Astrocyte (in vitro differentiated cells and primary cell): ENCODE results near the gene SAMHD1. TPM values are rescaled to one million over a fixed set of nuclear protein-coding genes. Genes with fewer than 3 reads are reported as not detected.
"Not testable (repeated sequence)": the region's sequence is repeated elsewhere in the genome, so short reads cannot be mapped to it uniquely, and the experiment has no call there.

Experiments used
- DNase-seq: peaks from one replicate; pipeline ENCODE4 v3.0.0-alpha.2; 2010; ENCODE audit warnings: low read depth
- FAIRE-seq: peaks from 2 replicates; lab custom pipeline; 2011; peaks lifted over from hg19 to GRCh38; lab: Jason Lieb, UNC
- H2AFZ ChIP-seq: 2 replicates; pipeline ENCODE4 v1.6.0; 2012; ENCODE audit warnings: low read depth, low read length, inconsistent platforms
- H3K27ac ChIP-seq: 2 replicates; pipeline ENCODE4 v1.5.1; 2011; ENCODE audit warnings: low read depth, low read length, inconsistent platforms
- H3K27me3 ChIP-seq: 2 replicates; pipeline ENCODE4 v1.6.0; 2011; ENCODE audit warnings: low read length, inconsistent platforms; ENCODE audit not compliant: insufficient read depth
- H3K36me3 ChIP-seq: 2 replicates; pipeline ENCODE4 v1.5.1; 2011; ENCODE audit warnings: low read length, inconsistent platforms; ENCODE audit not compliant: insufficient read depth
- H3K4me1 ChIP-seq: 2 replicates; pipeline ENCODE4 v1.5.1; 2011; ENCODE audit warnings: low read length, inconsistent platforms; ENCODE audit not compliant: insufficient read depth
- H3K4me2 ChIP-seq: 2 replicates; pipeline ENCODE4 v1.6.0; 2012; ENCODE audit warnings: low read length, inconsistent platforms
- H3K4me3 ChIP-seq: 2 replicates; pipeline ENCODE4 v1.5.1; 2011; ENCODE audit warnings: low read depth, mild to moderate bottlenecking, low read length, inconsistent platforms; ENCODE audit not compliant: insufficient read depth
- H3K79me2 ChIP-seq: 2 replicates; pipeline ENCODE4 v1.6.0; 2012; ENCODE audit warnings: mild to moderate bottlenecking, low read length, inconsistent platforms; ENCODE audit not compliant: insufficient read depth
- H3K9ac ChIP-seq: 2 replicates; pipeline ENCODE4 v1.6.0; 2012; ENCODE audit warnings: mild to moderate bottlenecking, low read length, inconsistent platforms
- H3K9me3 ChIP-seq: 2 replicates; pipeline ENCODE4 v1.5.1; 2012; ENCODE audit warnings: low read depth, mild to moderate bottlenecking, low read length, inconsistent platforms; ENCODE audit not compliant: insufficient read depth
- H4K20me1 ChIP-seq: 2 replicates; pipeline ENCODE4 v1.6.0; 2012; ENCODE audit warnings: low read length, inconsistent platforms; ENCODE audit not compliant: insufficient read depth
- H3K27ac Mint-ChIP-seq: one replicate; pipeline ENCODE4 v1.8.0; 2021; ENCODE audit warnings: mild to moderate bottlenecking, mixed read lengths; ENCODE audit not compliant: unreplicated experiment
- H3K27me3 Mint-ChIP-seq: one replicate; pipeline ENCODE4 v1.8.0; 2021; ENCODE audit warnings: low read depth, mixed read lengths; ENCODE audit not compliant: unreplicated experiment
- H3K36me3 Mint-ChIP-seq: one replicate; pipeline ENCODE4 v1.8.0; 2021; ENCODE audit warnings: low read depth, mixed read lengths; ENCODE audit not compliant: unreplicated experiment
- H3K4me1 Mint-ChIP-seq: one replicate; pipeline ENCODE4 v1.8.0; 2021; ENCODE audit warnings: low read depth, mixed read lengths; ENCODE audit not compliant: unreplicated experiment
- H3K4me3 Mint-ChIP-seq: one replicate; pipeline ENCODE4 v1.8.0; 2021; ENCODE audit warnings: mild to moderate bottlenecking, moderate library complexity, mixed read lengths; ENCODE audit not compliant: unreplicated experiment
- H3K9me3 Mint-ChIP-seq: one replicate; pipeline ENCODE4 v1.8.0; 2021; ENCODE audit warnings: mild to moderate bottlenecking, mixed read lengths; ENCODE audit not compliant: unreplicated experiment
- EZH2 ChIP-seq: IDR thresholded peaks from 2 replicates; pipeline ENCODE4 v1.6.1; 2012; ENCODE audit warnings: mild to moderate bottlenecking, low read length, inconsistent platforms; ENCODE audit not compliant: insufficient read depth
- total RNA-seq: library from RNA; stranded (reverse); gene quantifications from 2 replicates; pipeline ENCODE4 v1.2.1, GENCODE V29; 2021
- TF ChIP-seq, protein P1 (sequence below): IDR thresholded peaks from 2 replicates; pipeline ENCODE4 v1.5.1; 2011; ENCODE audit warnings: low read depth, mild to moderate bottlenecking, inconsistent platforms, low read length, moderate library complexity; ENCODE audit not compliant: insufficient read depth

SAMHD1 gene
- total RNA-seq, 1 donor from 2014 or later: 99.7 TPM

DNA sequence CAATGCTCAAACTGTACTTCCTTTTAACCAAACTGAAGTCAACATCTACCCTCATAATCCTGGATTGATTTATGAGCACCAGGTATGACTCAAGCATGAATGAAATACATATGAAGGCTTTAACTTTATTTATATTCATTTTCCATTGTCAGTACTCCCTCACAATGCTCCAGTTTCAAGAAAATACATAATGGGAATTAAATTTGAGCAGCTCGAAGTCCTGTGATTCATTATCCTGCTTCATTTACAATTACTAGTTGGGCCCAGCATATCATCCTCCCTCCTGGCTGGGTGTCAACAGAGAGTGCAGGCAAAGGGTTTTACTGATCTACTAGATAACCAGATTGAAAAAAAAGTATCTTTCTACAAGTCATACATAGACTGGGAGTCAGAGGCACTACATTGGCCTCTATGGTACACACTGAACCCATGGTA lies 10.1 kb downstream of the SAMHD1 start:
- no peaks in the 10 kb centered on the region for H3K27me3 ChIP-seq
- FAIRE-seq (no peak), DNase-seq (no peak)
- Mint-ChIP-seq H3K36me3 (peaks cover 11% of the 10 kb centered on the region), H3K9me3 (no peaks in the 10 kb centered on the region), H3K4me1 (peaks cover 2% of the 10 kb centered on the region), H3K27ac (no peak overlapping the region), H3K27me3 (no peaks in the 10 kb centered on the region), H3K4me3 (no peak overlapping the region)
- no peaks in the 10 kb centered on the region for H4K20me1 ChIP-seq
- no peaks in the 10 kb centered on the region for H3K9me3 ChIP-seq
- H3K36me3 ChIP-seq: no peaks in the 10 kb centered on the region
- H3K27ac ChIP-seq: no peak overlapping the region
- H2AFZ ChIP-seq: no peak overlapping the region
- no peaks in the 10 kb centered on the region for H3K79me2 ChIP-seq
- no peak overlapping the region for H3K4me3 ChIP-seq
- H3K4me1 ChIP-seq: no peaks in the 10 kb centered on the region
- H3K9ac ChIP-seq: no peak overlapping the region
- no peak overlapping the region for H3K4me2 ChIP-seq
- TF ChIP-seq, protein P1, sequence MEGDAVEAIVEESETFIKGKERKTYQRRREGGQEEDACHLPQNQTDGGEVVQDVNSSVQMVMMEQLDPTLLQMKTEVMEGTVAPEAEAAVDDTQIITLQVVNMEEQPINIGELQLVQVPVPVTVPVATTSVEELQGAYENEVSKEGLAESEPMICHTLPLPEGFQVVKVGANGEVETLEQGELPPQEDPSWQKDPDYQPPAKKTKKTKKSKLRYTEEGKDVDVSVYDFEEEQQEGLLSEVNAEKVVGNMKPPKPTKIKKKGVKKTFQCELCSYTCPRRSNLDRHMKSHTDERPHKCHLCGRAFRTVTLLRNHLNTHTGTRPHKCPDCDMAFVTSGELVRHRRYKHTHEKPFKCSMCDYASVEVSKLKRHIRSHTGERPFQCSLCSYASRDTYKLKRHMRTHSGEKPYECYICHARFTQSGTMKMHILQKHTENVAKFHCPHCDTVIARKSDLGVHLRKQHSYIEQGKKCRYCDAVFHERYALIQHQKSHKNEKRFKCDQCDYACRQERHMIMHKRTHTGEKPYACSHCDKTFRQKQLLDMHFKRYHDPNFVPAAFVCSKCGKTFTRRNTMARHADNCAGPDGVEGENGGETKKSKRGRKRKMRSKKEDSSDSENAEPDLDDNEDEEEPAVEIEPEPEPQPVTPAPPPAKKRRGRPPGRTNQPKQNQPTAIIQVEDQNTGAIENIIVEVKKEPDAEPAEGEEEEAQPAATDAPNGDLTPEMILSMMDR: no peak
- no peak for TF ChIP-seq EZH2

DNA sequence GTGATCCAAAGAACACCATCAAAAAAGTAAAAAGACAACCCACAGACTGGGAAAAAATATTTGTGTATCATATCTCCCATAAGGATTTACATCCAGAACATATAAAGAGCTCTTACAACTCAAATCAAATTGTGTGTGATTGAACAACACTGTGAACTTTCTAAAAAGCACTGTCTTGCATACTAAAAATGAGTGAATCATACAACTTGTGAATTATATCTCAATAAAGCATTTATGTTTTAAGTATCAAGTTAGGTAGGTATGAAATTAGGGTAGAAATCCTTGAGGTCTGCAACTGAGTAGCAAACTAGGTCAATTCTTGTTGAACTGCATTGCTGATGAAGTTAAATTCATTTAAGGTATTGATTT lies 14.1 kb downstream of the SAMHD1 start:
- Histone ChIP-seq H3K27ac (no peak overlapping the region), H4K20me1 (no peaks in the 10 kb centered on the region), H3K79me2 (no peaks in the 10 kb centered on the region), H3K36me3 (no peaks in the 10 kb centered on the region), H2AFZ (no peak overlapping the region), H3K9ac (no peak overlapping the region), H3K9me3 (no peaks in the 10 kb centered on the region), H3K4me1 (no peaks in the 10 kb centered on the region), H3K4me2 (no peak overlapping the region), H3K27me3 (no peaks in the 10 kb centered on the region), H3K4me3 (no peak overlapping the region)
- Mint-ChIP-seq H3K27ac (no peak overlapping the region), H3K4me1 (peaks cover 2% of the 10 kb centered on the region), H3K27me3 (no peaks in the 10 kb centered on the region), H3K9me3 (no peaks in the 10 kb centered on the region), H3K4me3 (no peak overlapping the region), H3K36me3 (peaks cover 12% of the 10 kb centered on the region)
- no peak for FAIRE-seq
- TF ChIP-seq, protein P1: no peak
- TF ChIP-seq EZH2: no peak
- DNase-seq: no peak

DNA sequence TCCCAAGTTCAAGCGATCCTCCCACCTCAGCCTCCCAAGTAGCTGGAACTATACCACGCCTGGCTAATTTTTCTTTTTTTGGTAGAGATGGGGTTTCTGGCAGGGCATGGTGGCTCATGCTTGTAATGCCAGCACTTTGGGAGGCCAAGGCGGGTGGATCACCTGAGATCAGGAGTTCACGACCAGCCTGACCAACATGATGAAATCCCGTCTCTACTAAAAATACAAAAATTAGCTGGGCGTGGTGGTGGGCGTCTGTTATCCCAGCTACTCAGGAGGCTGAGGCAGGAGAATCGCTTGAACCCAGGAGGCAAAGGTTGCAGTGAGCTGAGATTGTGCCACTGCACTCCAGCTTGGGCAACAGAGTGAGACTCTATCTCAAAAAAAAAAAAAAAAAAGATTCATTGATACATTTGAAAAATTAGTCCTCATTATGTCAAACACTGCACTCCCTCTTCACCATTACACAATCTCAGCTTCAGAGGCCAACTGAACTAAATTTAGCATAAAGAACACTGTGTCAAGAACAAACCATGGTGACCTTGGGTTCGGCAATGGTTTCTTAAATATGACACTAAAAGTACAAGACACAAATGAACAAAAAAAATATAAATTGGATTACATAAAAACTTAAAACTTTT lies 14.6 kb downstream of the SAMHD1 start:
- not testable (repeated sequence) for H3K27ac ChIP-seq, H2AFZ ChIP-seq, H3K9me3 Mint-ChIP-seq, H3K4me3 ChIP-seq, H3K4me2 ChIP-seq, FAIRE-seq, H4K20me1 ChIP-seq, H3K27me3 ChIP-seq, H3K4me3 Mint-ChIP-seq, H3K79me2 ChIP-seq, H3K36me3 ChIP-seq, H3K9ac ChIP-seq, H3K27me3 Mint-ChIP-seq, H3K4me1 Mint-ChIP-seq, H3K27ac Mint-ChIP-seq, DNase-seq, H3K4me1 ChIP-seq, H3K9me3 ChIP-seq
- peaks cover 12% of the 10 kb centered on the region for H3K36me3 Mint-ChIP-seq
